Uterus (tissue), 4 donors: Measurements from ENCODE around the gene OOSP2. TPM values are rescaled to one million over a fixed set of nuclear protein-coding genes. Genes with fewer than 3 reads are reported as not detected.

ENCODE experiments used
- DNase-seq, 2 donors: peaks; one replicate each; pipeline ENCODE4 v3.0.0-alpha.2; 2019 to 2020
- H3K27ac ChIP-seq, 2 donors: fragments of 200-600 bp; sonication (generic); 1 replicate in 1 of 2; 2 replicates in 1 of 2; pipeline ENCODE4 v1.5.1; 2016 to 2018
- H3K27me3 ChIP-seq, 2 donors: fragments of 200-600 bp; sonication (generic); one replicate each; pipeline ENCODE4 v1.5.1; 2018 to 2019; ENCODE audit warnings: control low read depth in 1 of 2
- H3K36me3 ChIP-seq, 2 donors: fragments of 200-600 bp; sonication (generic); one replicate each; pipeline ENCODE4 v1.5.1; 2019; ENCODE audit warnings: control low read depth in 1 of 2
- H3K4me1 ChIP-seq, 2 donors: fragments of 200-600 bp; sonication (generic); one replicate each; pipeline ENCODE4 v1.5.1; 2018 to 2019; ENCODE audit warnings: control low read depth in 1 of 2
- H3K4me3 ChIP-seq, 2 donors: fragments of 200-600 bp; sonication (generic); 1 replicate in 1 of 2; 2 replicates in 1 of 2; pipeline ENCODE4 v1.5.1; 2018 to 2019; ENCODE audit warnings: mild to moderate bottlenecking in 1 of 2
- H3K9me3 ChIP-seq, 2 donors: fragments of 200-600 bp; sonication (generic); one replicate each; pipeline ENCODE4 v1.5.1; 2019; ENCODE audit warnings: control low read depth in 1 of 2
- POLR2A ChIP-seq, 2 donors: fragments of 450-650 bp; IDR thresholded peaks; one replicate each; pipeline ENCODE4 v1.6.1; 2016; ENCODE audit warnings: antibody characterized with exemption in 2 of 2, mild to moderate bottlenecking in 1 of 2, moderate library complexity in 1 of 2
- intact Hi-C: fragments of 100-400 bp; cut with DNase I; formaldehyde crosslinking; loops from one replicate; pipeline ENCODE4 v1.15.1; 2023; ENCODE audit warnings: low total_unique reads
- total RNA-seq, 4 donors: library from RNA; depleted of rRNA in 3 of 4; stranded (reverse); fragments of >200 nt in 3 of 4; gene quantifications; one replicate each; pipeline versions ENCODE4 v1.1.0 to v1.2.4, GENCODE V29; 2014 to 2023
- TF ChIP-seq, protein P1 (sequence below), 4 experiments: fragments of 200-600 bp in 2 of 4; fragments of 450-650 bp in 2 of 4; sonication (generic) in 2 of 4; IDR thresholded peaks; one replicate each; pipeline ENCODE4 v1.5.1; 2016 to 2019; ENCODE audit warnings: antibody characterized with exemption in 4 of 4, mild to moderate bottlenecking in 2 of 4, moderate library complexity in 1 of 4
- donor health status: DM: yes; HTN: yes; CAD: no.

The OOSP2 gene, protein sequence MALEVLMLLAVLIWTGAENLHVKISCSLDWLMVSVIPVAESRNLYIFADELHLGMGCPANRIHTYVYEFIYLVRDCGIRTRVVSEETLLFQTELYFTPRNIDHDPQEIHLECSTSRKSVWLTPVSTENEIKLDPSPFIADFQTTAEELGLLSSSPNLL
- not detected for total RNA-seq

DNA sequence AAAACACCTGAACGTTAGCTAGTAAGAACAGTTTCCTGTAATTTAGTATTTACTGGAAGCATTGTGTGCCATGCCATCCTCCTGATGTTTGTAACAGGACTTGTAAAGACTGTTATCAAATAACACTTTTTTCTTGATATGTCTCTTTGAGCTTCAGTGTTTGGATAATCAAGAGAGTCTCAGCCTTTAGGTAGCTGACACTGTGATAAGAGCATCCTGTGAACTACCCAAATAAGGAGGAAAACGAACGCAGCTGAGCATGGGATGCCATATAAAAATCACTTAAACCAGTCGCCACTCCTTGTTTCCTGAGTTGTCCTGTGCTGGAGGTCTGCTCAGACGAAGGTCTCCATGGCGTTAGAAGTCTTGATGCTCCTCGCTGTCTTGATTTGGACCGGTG, at the start of gene OOSP2:
TSS of gene OOSP2 (plus strand) at position 301 of the 400 bp plus-strand sequence. CDS start at position 352, 51 bp downstream.
- no peak within 1 kb of the TSS for H3K27ac ChIP-seq
- DNase-seq = no peak
- H3K4me3 ChIP-seq = no peak within 1 kb of the TSS
- no peaks in the 10 kb centered on the region for H3K9me3 ChIP-seq
- no peaks in the 10 kb centered on the region for H3K4me1 ChIP-seq
- intact Hi-C loops = no loop called here
- no peak for TF ChIP-seq POLR2A (IDR thresholded peaks at IDR 0.05)
- TF ChIP-seq, protein P1, sequence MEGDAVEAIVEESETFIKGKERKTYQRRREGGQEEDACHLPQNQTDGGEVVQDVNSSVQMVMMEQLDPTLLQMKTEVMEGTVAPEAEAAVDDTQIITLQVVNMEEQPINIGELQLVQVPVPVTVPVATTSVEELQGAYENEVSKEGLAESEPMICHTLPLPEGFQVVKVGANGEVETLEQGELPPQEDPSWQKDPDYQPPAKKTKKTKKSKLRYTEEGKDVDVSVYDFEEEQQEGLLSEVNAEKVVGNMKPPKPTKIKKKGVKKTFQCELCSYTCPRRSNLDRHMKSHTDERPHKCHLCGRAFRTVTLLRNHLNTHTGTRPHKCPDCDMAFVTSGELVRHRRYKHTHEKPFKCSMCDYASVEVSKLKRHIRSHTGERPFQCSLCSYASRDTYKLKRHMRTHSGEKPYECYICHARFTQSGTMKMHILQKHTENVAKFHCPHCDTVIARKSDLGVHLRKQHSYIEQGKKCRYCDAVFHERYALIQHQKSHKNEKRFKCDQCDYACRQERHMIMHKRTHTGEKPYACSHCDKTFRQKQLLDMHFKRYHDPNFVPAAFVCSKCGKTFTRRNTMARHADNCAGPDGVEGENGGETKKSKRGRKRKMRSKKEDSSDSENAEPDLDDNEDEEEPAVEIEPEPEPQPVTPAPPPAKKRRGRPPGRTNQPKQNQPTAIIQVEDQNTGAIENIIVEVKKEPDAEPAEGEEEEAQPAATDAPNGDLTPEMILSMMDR (IDR thresholded peaks at IDR 0.05) = no peak
- H3K36me3 ChIP-seq = no peaks in the 10 kb centered on the region
- no peaks in the 10 kb centered on the region for H3K27me3 ChIP-seq

DNA sequence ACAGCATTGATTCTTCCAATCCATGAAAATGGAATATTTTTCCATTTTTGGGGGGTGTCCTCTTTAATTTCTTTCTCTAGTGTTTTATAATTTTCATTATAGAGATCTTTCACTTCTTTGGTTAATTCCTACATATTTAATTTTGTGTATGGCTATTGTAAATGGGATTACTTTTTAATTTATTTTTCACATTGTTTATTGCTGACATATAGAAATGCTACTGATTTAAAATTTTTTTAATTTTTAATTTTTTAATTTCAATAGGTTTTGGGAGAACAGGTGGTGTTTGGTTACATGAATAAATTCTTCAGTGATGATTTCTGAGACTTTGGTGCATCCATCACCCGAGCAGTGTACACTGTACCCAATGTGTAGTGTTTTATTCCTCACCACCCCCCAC, 49.8 kb upstream of the OOSP2 start:
- Histone ChIP-seq H3K4me1 (no peaks in the 10 kb centered on the region), H3K4me3 (no peak overlapping the region), H3K27me3 (no peaks in the 10 kb centered on the region), H3K27ac (no peak overlapping the region), H3K36me3 (no peaks in the 10 kb centered on the region), H3K9me3 (no peaks in the 10 kb centered on the region)
- intact Hi-C loops = no loop called here
- no peak for DNase-seq
- TF ChIP-seq, protein P1 (IDR thresholded peaks at IDR 0.05) = no peak
- no peak for TF ChIP-seq POLR2A (IDR thresholded peaks at IDR 0.05)

DNA sequence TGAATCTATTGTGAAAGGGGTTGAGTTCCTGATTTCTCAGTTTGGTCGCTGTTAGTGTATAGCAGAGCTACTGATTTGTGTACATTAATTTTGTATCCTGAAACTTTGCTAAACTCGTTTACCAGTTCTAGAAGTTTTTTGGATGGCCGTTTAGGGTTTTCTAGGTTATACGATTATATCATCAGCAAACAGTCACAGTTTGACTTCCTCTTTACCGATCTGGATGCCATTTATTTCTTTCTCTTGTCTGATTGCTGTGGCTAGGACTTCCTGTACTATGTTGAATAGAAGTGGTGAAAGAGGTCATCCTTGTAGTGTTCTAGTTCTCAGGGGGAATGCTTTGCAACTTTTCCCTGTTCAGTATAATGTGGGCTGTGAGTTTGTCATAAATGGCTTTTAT, 47.8 kb upstream of the OOSP2 start:
- TF ChIP-seq, protein P1 (IDR thresholded peaks at IDR 0.05) = no peak
- no peak for TF ChIP-seq POLR2A (IDR thresholded peaks at IDR 0.05)
- no peaks in the 10 kb centered on the region for H3K4me1 ChIP-seq

DNA sequence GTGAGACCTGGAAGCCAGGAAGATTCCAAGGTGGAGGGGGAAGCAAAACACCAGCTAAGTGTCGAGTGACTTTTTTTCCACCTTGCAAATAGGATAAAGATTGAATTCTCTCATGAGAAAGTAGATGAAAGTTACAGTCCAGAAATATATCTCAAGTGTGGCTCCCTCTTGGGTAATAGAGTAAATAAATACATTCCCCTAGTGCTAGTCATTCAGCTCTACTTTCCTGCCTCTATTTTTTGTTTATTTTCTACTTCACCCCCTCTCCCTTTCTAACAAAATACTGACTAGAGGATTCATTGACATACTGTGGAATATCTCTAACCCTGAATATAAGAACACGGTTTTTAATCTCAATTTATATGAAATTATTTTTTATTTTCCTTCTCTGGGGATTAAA, 42.4 kb upstream of the OOSP2 start:
- H3K36me3 ChIP-seq = no peaks in the 10 kb centered on the region
- intact Hi-C loops = no loop called here
- no peak for DNase-seq
- H3K4me1 ChIP-seq = no peaks in the 10 kb centered on the region
- no peaks in the 10 kb centered on the region for H3K9me3 ChIP-seq
- no peak for TF ChIP-seq POLR2A (IDR thresholded peaks at IDR 0.05)
- TF ChIP-seq, protein P1 (IDR thresholded peaks at IDR 0.05) = no peak
- H3K4me3 ChIP-seq = no peak overlapping the region
- H3K27ac ChIP-seq = no peak overlapping the region
- no peaks in the 10 kb centered on the region for H3K27me3 ChIP-seq

More for the DNA sequence above, 47.8 kb upstream of the OOSP2 start:
- DNase-seq = no peak
- no peak overlapping the region for H3K27ac ChIP-seq
- intact Hi-C loops = no loop called here
- no peak overlapping the region for H3K4me3 ChIP-seq
- no peaks in the 10 kb centered on the region for H3K27me3 ChIP-seq
- H3K36me3 ChIP-seq = no peaks in the 10 kb centered on the region
- H3K9me3 ChIP-seq = no peaks in the 10 kb centered on the region

DNA sequence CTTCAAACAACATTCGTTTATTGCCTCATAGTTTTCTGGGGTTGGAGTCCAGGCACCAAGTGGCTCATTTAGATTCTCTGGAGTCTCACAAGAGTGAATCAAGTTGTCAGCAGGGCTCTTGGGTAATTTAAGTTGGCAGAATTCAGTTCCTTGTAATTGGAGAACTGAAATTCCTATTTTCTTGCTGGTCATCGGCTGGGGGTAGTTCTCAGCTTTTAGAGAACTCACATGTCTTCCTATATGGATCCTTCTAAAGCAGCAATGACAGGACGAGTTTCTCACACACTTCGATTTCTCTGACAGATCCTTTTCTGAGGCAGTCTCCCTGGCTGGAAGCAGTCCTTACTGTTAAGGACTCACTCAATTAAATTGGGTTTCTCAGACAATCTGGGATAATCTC, 40.5 kb upstream of the OOSP2 start:
- no peaks in the 10 kb centered on the region for H3K36me3 ChIP-seq
- H3K27ac ChIP-seq = no peak overlapping the region
- H3K4me3 ChIP-seq = no peak overlapping the region
- no peaks in the 10 kb centered on the region for H3K9me3 ChIP-seq
- no peaks in the 10 kb centered on the region for H3K27me3 ChIP-seq
- TF ChIP-seq POLR2A (IDR thresholded peaks at IDR 0.05) = no peak
- intact Hi-C loops = no loop called here
- no peaks in the 10 kb centered on the region for H3K4me1 ChIP-seq
- no peak for DNase-seq

DNA sequence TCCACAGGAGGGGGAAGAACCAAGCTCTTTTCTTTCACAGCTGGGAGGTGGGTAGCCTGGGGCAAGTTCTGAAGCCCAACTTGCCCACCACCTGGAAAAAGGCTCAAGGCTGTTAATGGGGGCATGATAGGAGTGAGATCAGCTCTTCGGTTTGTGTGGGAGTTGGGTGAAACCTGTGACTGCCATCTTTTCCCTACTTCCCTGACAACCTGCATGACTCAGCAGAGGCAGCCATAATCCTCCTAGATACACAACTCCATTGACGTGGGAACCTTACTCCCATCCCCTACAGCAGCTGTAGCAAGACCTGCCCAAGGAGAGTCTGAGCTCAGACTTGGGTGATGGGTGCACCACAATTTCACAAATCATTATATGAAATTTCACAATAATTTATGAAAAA, 36.5 kb upstream of the OOSP2 start:
- no peak for TF ChIP-seq POLR2A (IDR thresholded peaks at IDR 0.05)
- TF ChIP-seq, protein P1 (IDR thresholded peaks at IDR 0.05) = no peak
- Histone ChIP-seq H3K4me3 (no peak overlapping the region), H3K9me3 (no peaks in the 10 kb centered on the region), H3K36me3 (no peaks in the 10 kb centered on the region), H3K4me1 (no peaks in the 10 kb centered on the region), H3K27me3 (no peaks in the 10 kb centered on the region), H3K27ac (no peak overlapping the region)
- DNase-seq = no peak
- intact Hi-C loops = no loop called here
